IPS-NIHi7 (cell line): ENCODE measurements around the gene LRRC10B.
"Not testable (repeated sequence)": the region's sequence is repeated elsewhere in the genome, so short reads cannot be mapped to it uniquely, and the experiment has no call there.

Experiments used
- DNase-seq: peaks from one replicate; pipeline ENCODE4 v3.0.0; 2012; ENCODE audit warnings: mixed read lengths; ENCODE audit errors: extremely low spot score

Gene LRRC10B

DNA sequence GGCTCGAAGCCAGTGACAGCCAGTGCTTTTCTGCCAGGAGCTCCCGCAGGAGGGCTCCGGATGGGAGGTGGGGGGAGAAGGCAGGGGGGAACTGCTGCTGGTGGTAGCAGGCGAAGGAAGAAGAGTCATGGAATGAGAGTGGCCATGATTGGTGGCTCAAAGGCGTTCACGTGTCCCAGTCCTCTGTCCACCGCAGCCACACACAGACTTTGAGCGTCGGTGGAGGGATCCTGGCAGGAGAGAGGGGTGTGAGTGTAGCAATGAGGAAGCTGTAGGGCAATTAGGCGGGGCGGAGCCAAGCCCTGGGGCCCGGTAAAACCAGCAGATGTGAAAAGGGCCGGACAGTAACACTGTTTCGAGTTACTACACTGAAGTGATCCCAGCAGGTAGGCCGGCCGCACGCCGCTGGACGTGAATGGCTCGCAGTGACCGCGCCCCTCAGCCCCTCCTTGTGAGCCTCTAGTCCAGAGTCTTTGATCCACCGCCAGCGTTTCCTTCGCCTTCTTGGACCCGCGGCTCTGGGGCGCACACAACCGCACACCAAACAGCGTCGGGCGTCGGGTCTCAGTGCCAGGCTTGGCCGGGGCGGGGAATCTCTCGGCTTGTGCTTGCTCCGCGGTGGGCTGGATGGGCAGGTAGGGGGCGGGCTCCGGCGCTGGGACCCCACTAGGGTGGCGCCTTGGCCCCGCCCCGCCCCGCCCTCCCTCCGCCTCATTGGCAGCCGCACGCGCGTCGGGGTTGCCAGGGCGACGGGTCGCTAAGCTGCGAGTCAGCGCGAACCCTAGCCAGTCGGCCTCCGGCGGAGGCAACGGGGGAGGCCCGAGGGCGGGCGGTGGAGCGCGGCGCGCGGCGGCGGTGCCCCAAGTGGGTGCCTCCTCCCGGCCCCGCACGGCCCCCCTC is at the start of gene LRRC10B:
LRRC10B (plus strand) TSS at position 788 of the 900 bp plus-strand sequence. CDS start 250 bp downstream, outside the sequence.
- DNase-seq: peak; percentile 90

DNA sequence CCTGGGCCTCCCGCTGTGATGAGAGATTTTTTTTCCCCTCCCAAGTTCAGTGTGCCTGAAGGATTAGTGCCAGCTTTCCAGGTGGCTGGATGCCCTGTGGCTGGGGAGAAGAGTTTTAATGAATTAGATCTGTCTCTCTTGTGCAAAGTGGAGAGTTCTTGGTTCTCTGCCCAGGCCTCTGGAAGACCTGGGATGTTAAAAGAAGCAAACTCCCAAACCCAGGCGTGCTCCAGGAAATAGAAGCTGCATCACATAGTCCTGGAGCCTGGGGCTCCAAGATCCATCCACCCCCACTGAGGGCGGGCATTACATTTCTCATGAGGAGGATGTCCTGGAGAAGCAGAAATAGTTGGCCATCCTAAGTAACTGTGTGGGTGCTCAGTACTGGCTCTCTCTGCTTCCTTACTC is 48.1 kb upstream of the LRRC10B start:
- peak; percentile 7 for DNase-seq

DNA sequence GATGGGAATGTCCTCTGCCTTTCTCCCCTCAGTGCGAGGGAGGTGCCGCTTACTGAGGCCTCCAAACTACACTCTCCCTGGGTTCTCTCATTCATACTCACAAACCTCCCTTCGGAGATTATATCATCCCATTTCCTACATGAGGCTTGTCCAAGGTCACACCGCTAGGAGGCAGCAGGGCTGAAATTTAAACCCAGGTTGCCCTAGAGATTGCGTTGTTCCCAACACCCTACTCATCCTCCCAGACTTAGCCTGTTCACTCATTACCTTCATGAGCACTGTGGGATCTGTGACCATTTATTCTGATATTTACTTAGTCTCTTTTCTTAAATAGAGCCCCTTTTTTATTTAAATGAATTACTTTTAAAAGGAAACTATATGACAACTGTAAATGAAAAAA is 47.6 kb upstream of the LRRC10B start:
- DNase-seq: peak; percentile 20

DNA sequence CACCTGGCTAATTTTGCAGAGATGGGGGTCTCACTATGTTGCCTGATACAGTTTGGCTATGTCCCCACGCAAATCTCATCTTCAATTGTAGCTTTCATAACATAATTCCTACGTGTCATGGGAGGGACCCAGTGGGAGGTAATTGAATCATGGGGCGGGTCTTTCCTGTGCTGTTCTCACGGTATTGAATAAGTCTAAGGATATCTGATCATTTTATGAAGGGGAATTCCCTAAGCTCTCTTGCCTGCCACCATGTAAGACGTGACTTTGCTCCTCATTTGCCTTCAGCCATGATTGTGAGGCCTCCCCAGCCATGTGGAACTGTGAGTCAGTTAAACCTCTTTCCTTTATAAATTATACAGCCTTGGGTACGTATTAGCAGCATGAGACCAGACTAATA is 40.9 kb upstream of the LRRC10B start:
- not testable (repeated sequence) for DNase-seq

DNA sequence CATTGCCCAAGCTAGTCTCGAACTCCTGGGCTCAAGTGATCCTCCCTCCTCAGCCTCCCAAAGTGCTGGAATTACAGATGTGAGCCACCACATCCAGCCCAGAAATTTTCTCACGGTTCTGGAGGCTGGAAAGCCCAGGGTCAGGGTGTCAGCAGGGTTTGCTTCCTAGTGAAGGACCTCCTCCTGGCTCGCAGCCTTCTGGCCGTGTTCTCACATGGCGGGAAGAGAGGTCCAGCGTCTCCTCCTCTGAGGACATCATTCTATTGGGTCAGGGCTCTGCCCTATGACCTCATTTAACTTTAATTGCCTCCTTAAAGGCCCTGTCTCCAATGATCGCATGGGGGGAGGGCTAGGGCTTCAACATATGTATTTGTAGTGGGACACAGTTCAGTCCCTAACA is 40.5 kb upstream of the LRRC10B start:
- DNase-seq: no peak

DNA sequence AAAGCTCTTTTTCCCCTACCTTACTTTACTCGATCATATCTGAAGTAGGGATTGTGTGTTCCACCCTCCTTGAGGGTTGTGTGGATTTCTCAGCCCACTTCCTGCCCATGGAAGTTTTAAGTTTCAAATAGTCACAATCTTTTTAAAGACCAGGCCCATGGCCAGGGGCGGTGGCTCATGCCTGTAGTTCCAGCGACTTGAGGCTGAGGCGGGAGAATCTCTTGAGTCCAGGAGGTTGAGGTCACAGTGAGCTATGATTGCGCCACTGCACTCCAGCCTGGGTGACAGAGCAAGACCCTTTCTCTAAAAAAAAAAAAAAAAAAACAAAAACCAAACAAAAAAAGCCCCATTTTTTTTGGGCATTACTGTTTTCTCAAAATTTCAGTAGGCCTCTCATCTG is 36.3 kb upstream of the LRRC10B start:
- DNase-seq: no peak

DNA sequence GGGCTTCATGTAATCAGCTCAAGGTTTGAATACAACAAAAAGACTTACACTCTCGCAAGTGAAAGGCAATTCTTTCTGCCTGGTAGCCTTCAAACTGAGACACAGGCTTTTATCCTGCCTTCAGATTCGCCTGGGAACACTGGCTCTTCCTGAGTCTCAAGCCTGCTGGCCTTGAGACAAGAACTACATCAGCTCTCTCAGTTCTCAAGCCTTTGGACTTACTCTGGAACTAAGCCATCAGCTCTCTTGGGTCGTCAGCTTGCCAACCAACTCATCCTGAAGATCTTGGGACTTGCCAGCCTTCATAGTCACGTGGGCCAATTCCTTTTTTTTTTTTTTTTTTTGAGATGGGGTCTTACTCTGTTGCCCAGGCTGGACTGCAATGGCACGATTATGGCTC is 35.7 kb upstream of the LRRC10B start:
- no peak for DNase-seq

DNA sequence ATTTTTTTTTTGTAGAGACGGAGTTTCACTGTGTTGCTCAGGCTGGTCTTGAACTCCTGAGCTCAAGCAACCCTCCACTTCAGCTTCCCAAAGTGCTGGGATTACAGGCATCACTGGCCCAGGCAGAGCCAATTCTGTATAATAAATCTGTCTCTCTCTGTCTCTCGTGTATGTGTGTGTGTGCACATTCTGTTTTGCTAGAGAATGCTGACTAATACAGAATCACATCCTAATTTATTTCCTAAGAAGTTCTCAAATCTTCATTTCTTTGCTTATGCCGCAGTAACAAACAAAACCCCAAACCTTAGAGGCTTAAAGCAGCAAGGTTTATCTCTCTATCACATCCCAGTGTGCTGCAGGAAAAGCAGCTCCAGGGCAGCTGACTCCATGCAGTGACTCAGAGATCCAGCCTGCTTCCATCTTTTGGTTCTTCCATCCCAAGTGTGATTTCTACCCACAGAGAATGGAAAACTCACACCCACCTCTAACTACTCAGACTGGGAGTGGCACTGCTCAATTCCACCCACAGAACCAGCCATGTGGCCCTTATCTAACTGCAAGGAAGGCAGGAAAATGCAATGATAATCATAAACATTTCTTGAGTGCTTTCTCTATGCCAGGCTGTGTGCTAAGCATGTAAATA is 35.1 kb upstream of the LRRC10B start:
- no peak for DNase-seq

DNA sequence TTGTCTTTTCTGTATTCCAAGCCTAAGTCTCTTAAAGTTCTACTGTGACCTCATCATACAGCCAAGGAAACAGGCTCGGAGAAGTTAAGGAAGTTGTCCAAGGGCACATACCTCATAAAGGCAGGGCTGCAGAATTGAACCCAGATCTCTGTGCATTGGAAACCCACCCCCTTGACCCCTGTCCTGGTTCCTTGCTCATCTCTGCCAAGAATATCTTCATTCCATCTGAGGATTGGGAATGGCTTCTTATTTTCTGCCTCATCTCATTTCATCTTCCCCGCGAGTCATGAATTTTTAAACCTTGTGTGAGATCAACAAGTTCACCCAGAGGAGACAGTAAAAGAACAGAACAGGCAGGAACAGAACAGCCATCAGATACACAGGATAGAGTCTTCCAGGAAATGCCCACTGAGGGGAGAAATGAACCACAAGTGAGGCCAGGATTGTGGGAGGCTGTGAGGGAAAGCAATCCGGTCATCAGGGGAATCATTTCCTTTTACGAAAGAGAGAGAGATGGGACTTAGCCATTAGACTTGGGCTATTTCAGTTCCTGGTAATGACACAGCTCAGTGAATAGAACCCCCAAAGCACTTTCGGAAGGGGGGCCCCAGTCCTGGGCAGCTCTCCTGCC is 34.4 kb upstream of the LRRC10B start:
- DNase-seq: no peak

DNA sequence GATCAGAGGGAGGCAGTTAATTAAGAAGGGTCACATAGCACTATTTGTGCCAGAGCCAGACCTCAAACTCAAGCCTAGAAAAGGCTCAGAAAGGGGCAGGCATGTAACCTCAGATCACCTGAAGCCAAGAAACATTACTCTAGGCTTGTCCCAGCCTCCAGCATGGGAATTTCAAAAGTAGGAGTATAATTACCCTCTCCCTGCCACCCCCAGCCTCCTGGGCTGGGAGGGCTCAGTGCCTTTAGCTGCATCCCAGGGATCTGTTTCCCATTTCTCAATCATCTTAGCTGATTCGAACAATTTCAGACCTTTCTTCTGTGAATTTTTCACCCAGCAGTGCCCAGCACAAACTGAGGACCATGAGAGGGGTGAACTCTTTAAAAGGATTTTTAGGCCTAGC is 33.1 kb upstream of the LRRC10B start:
- DNase-seq: no peak

DNA sequence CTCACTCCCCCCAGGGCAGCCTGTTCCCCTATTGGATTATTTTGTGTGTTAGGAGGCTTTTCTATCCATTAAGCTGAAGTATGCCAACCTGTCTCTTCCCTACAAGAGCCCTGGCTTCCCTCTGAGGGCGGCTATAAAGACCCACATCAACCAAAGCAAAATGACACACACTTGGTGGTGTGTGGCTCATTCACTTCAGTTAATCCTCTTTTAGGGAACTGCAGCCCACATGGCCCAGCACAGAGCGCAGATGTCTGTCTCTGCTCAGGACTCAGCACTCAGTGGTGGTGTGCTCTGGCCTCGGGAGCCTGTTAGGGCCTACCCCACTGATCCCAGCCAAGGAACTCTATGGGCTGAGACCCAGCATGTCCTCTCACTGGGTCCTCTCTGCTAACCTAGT is 32.2 kb upstream of the LRRC10B start:
- no peak for DNase-seq

DNA sequence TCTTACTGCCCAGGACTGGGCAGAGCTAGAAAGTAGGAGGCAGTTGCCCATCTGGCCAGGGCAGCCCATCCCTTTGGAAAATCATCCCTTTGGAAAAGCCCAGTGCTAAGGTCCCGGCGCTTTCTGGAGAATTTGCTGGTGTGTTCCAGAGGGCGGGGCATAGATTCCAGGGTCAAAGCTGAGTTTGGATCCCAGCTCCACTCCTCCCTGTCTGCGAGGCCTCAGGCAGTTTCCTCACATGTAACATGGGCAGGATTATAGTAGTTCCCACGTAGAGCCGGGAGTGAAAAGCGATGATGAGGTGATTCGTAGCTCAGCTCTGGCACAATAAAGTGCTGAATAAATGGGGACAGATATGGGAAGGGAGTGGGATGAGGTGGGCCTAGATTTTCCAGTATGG is 31.4 kb upstream of the LRRC10B start:
- peak; percentile 8 for DNase-seq

DNA sequence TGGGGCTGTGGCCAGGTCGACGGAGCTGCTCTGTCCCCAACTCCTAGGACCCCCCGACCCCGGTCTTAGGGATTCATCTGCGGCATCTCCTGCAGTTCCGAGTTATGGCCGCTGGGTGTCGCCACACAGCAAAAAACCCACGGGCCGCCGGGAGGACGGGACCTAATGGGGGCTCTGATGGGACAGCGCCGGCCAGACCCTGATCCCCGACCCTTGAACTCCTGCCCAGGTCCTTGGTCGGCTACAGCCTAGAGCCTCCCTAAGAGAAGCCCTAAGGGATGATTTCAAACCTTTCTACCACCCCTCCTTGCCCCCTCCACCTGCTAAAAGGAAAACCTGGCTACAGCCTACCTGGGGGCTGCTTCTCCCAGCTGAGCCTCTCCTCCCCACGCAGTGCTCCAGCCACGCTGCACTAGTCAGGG is 30.8 kb upstream of the LRRC10B start:
- DNase-seq: peak; percentile 84

DNA sequence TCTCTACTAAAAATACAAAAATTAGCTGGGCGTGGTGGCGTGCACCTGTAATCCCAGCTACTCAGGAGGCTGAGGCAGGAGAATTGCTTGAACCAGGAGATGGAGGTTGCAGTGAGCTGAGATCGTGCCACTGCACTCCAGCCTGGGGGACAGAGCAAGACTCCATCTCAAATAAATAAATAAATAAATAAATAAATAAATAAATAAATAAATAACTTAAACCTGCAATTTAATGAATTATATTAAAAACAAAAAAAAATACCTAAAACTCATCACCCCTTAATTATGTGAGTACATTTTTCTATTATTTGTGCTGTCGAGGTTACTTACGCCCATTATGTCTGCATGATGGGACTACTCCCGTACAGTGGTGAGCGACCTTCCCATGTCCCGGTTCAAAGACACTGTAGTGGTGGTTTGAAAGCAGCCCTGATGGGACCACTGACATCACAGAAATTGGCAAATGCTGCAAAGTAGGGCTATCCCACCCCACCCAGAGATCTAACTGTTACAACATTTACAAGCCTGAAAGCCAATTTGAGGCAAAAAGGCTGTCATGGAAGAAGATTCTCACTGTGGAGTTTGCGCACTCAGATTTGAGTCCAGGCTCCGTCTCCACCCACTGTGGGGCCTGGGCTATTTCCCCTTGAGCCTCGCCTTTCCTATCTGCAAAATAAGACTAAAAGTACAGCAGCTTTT is 29.0 kb upstream of the LRRC10B start:
- peak; percentile 2 for DNase-seq

DNA sequence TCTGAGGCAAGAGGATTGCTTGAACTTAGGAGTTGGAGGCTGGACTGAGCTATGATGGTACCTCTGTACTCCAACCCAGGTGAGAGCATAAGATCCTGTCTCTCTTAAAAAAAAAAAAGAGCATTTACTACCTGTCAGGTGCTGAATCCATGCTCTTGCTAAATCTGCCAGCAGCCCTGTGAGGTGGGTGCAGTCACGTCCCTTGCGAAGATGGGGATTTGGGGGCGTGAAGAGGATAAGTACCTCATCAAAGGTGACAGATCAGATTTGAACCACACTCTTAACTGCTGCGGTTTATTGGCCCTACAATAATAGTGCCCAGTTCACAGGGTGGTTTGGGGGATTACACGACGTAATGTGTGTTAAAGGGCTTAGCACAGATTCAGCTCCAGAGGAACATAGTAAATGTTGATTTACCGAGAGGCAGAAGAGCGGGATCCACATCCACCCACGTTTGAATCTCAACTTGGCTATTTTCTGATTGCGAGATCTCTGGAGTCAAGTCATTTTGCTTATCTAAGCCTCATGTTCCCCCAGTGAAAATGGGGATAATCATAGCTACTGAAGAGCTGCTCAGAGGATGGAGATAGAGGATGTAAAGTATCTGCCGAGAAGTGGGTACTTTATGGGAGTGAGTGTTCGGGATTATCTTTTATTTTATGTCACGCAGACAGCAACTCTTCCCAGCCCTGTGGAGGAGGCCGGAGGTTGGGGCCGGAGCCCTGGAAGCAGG is 28.1 kb upstream of the LRRC10B start:
- peak; percentile 5 for DNase-seq

DNA sequence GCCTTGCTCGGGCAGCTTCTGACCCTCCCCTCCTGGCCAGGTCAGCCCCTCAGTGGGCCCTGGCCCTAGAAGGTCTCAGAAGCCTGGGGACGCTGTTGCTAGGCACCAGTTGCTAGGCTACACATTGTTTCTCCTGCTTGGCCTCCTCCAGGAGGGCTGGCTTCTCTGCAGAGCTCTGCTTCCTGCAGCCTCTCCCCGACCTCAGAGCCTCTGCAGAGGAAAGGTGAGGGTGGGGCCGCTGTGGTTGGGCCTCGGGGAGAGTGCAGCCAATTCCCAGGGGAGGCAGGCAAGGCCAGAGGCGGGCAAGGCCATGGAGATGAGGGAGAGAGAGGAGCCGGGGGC is 27.6 kb upstream of the LRRC10B start:
- DNase-seq: peak; percentile 86

DNA sequence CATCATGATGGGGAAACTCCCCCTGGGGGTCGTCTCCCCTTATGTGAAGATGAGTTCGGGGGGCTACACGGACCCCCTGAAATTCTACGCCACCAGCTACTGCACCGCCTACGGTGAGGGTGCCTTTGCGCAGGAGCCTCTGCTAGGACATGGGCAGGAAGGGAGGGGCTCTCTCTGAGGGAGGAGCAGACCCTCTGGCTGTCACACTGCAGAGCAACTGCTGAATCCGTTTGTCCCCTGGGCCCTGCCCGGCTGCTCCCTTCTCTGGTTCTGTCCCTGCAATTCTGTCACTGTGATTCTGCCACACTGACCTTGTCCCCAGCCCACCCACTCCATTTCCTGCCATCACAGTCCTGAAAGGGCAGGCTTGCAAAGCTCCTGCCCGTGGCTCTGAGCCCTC is 26.7 kb upstream of the LRRC10B start:
- no peak for DNase-seq

DNA sequence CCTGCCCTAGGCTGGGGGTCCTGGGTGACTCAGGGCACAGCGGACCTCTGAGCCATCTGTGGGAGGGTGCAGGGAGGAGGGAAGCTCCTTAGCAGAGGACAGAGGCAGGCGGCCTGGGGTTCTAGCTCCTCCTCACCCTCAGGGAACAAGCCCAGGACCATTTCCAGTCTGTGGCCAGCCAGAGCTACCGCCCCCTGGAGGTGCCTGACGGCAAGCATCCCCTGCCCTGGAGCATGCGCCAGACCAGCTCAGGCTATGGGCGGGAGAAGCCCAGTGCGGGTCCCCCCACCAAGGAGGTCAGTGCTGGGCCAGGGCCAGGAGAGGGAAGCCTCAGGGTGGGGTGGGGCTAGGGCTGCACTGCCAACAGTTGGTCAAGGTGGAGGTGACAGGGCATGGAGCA is 26.0 kb upstream of the LRRC10B start:
- peak; percentile 92 for DNase-seq

DNA sequence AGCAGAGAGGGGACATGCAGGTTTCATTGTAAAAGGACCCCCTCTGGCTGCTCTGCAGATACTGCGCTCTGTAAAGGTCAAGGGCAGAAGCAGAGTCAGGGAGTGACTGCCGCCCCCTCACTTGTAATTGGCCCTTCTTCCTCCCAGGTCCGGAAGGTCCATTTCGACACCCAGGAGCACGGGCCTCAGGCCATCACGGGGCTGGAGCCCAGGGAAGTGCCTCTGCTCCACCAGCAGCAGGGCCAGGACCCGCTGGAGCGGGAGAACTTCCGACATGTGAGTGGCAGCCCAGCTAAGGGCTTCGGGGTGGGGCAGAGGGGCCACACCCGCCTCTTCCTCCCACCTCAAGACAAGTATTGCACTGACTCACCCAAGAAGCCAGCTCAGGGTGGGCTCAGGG is 24.0 kb upstream of the LRRC10B start:
- no peak for DNase-seq

DNA sequence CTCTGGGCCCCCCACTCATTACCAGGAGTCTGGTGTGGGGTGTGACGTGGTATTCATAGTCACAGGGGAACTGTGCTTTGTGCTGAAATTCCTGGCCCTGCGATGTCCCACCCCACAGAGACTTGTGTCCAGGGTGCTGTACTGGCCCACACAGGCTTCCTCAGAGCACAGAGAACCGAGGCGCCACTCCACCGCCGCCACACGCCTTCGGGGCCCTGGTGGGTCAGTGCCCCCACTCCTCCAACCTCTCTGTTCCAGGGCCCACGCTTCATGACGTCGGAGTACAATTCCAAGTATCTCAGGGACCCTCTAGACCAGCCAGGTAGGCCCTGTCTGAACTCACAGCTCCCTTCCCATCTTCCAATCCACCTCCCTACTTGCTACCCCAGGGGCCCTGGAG is 23.5 kb upstream of the LRRC10B start:
- DNase-seq: no peak

DNA sequence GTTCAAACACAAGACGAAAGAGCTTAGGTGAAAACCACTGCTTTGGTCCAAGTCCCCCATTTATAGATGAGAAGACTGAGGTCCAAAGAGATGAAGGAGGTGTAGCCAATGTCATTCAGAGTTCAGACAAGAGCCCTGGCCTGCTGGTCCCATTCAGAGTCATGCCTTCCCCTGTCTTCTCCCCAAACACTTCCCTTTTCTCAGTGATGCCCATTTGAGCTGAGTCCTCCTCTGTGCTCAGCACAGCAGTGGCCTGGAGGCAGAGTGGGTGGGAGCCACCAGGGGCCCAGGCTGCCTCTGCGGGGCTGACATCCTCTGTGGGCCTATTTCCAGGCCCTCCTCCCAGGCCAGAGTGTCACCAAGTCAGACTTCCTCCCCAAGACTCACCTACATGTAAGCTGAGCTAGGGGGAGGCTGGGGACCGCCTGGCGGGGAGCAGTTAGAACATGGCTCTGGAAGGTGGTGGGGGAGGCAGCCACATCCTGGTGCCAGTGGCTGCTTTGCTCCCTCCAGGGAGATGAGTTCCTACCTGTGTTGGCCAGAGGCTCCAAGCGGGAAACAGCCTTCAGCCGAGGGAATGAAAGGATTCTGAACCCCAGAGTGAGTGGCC is 22.4 kb upstream of the LRRC10B start:
- no peak for DNase-seq
